HG03432 (cell line): ENCODE data around the gene KIF3C.
"Not testable (repeated sequence)": the region's sequence is repeated elsewhere in the genome, so short reads cannot be mapped to it uniquely, and the experiment has no call there.

Source experiments
- ATAC-seq: cut with Tn5 transposase; IDR thresholded peaks from one replicate; pipeline ENCODE4 v1.9.1; 2021; ENCODE audit warnings: mild to moderate bottlenecking, moderate library complexity; ENCODE audit not compliant: unreplicated experiment

KIF3C gene

GRCh38 chr2:25966531-25967270 is 15.6 kb downstream of the KIF3C start:
- ATAC-seq = no peak

- no peak for ATAC-seq
Measured at GRCh38 chr2:25964891-25965290, 17.4 kb downstream of the KIF3C start.

DNA sequence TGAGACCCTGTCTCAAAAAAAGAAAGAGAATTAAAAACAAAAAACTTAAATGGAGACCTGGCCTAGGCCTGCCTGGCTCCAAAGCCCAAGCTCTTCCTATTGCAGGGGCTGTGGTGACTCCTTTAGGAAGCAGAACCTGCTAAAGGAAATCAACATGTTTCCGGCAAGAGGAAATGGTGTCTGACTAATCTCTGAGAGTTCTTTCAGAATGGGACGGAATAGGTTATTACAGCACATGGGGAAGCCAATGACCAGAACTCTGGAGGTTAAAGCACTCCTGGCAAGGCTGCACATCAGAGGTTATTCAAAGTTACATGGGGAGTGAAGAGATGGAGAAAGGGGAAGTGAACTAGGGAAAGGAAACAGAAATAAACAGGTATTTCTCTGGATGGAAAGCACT is 21.4 kb downstream of the KIF3C start:
- ATAC-seq = no peak

DNA sequence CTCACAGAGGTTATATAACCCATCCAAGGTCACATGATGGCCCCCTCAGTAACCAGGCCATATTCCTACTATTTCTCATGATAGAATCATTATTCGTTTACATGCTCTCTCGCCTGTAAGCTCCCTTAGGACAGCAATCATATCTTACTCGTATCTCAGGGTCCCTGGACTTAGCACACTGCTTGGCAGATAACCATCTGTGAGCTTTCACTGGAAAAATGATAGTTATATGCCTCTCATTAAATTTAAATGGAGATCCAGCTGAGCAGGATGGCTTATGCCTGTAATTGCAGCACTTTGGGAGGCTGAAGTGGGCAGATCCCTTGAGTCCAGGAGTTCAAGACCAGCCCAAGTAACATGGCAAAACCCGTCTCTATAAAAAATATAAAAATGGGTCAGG is 21.9 kb downstream of the KIF3C start:
- no peak for ATAC-seq

- ATAC-seq = not testable (repeated sequence)
Measured at GRCh38 chr2:25958611-25959010, 23.7 kb downstream of the KIF3C start.

DNA sequence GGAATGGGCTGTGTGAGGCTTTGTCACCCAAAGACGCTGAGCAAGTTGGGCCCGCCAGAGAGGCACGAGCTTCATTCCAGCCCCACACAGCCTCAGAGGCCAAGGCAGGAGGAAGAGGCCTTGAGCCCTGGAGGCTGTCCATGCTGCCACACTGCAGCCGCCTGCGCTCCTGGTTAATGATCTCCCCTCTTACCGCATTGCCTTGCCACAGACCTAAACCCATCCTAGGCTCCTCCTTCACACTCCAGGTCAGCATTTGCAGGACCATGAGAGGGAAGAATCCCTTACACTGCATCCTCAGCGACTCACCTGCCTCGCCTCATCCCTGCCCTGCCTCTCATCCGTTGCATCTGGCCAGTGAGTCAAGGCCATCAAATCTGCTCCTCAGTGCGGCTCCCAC is 24.6 kb downstream of the KIF3C start:
- no peak for ATAC-seq

- ATAC-seq = no peak
Measured at GRCh38 chr2:25955869-25956535, 26.3 kb downstream of the KIF3C start.

GRCh38 chr2:25955036-25955435 is 27.3 kb downstream of the KIF3C start:
- no peak for ATAC-seq

GRCh38 chr2:25954199-25954752 is 28.0 kb downstream of the KIF3C start:
- no peak for ATAC-seq

GRCh38 chr2:25951071-25951547 is 31.2 kb downstream of the KIF3C start:
- ATAC-seq = peak; percentile 63

- ATAC-seq = no peak
Measured at GRCh38 chr2:25948437-25948836, 33.9 kb downstream of the KIF3C start.

- ATAC-seq = no peak
Measured at GRCh38 chr2:25941042-25941441, 41.3 kb downstream of the KIF3C start.

DNA sequence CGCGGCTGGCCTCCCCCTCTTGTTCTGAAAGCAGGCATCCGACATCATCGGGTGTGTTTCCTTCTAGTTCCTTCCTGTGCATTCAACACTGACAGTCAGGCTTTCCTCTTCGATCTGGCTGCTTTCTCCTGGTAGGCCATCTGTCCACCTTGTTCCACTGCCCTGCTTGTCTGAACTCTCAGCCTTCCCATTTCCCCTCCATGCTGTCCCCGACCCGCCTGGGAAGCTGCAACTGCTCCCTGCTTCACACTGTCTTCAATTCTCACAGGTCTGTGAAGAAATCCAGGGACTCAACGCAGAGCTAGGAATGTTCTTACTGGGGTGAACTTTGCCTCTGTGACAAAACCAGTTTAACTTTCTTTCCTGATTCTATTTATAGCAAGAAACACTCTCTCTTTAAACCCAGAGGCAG is 43.0 kb downstream of the KIF3C start:
- no peak for ATAC-seq

- no peak for ATAC-seq
Measured at GRCh38 chr2:25938345-25938744, 44.0 kb downstream of the KIF3C start.

- ATAC-seq = no peak
Measured at GRCh38 chr2:25936889-25937545, 45.3 kb downstream of the KIF3C start.

DNA sequence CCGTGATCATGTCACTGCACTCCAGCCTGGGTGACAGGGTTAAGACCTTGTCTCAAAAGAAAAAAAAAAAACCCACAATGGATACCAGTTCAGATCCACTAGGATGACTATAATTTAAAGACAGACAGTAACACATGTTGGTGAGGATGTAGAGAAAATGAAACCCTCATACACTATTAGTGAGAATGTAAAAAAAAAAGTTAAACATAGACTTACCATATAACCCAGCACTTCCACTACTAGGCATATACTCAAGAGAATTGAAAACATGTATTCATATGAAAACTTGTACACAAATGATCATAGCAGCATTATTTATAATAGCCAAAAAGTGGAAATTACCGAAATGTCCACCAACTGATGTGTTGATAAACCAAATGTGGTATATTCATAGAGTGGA is 48.7 kb downstream of the KIF3C start:
- ATAC-seq = no peak

DNA sequence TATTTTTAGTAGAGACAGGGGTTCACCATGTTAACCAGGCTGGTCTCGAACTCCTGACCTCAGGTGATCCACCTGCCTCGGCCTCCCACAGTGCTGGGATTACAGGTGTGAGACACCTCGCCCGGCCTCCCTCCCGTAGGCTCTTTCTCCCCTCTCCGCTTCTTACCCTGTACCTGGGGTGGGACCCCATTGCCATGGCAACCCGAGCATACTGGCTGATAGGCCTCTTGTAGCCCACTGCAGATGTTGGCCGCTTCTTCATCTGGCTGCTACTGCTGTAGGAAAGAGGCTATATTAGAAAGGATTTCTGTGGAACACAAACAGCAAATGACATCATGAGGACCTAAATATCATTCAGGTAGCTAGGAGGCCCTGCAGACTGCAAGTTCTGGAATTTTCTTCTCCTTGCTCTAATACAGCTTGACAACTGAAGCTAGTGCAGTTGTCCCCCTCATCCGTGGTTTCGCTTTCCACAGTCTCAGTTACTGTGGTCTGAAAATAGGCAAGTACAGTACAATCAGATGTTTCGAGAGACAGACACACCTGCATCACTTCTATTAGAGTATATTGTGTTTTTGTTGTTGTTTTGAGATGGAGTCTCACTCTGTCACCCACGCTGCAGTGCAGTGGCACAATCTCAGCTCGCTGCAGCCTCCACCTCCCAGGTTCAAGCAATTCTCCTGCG is 52.4 kb downstream of the KIF3C start:
- no peak for ATAC-seq

DNA sequence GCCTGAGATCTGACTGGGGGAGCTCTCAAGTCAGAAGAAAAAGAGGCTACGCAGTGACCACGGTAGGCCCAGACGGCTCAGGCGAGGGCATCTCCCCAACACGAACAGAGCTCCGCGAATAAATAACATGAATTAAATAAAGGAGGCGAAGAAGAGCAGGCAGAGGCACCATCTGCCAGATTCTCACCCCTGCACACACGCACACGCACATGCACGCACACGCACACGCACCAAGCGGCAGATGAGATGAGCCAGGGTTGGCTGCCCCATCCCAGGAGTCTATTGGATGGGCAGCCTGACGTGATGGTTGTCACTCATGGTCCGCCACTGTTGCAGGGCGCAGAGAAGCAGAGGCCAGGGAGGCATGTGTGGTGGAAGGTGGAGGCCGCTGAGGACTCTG is 53.6 kb downstream of the KIF3C start:
- ATAC-seq = no peak

DNA sequence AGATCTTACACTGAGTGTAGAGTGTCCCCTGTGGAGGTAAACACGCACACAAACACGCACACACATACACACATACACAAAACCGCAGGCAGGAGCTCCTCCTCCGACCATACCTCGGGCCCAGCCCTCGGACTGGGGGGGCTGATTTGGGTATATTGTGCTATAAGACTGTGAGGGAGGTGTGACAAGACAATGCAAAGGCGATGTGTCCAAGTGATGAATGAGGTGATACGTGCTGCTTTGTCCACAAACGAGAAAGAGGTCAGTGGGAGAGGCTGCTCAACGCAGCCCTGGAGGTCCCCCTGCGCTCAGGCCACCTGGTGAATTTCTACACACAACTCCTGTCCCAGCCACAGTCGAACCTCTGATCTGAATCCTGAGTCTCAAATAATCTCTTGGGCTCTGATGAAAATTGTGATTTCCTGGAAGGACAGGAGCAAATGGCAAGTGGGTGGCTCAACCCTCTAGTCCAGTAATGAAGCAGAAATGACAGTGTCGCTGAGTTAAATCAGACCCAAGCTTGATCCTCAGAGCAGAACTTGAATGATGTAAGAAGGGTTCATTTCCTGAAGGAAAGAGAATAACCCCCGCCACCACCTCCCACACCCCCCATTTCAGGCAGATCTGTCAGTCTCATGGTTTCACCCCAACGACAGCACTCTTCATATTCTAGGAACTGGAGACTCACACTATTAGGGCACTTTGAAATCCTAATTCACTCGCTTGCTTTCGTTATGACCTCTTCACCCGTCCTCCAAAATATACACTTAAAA is 55.1 kb downstream of the KIF3C start:
- ATAC-seq = no peak

DNA sequence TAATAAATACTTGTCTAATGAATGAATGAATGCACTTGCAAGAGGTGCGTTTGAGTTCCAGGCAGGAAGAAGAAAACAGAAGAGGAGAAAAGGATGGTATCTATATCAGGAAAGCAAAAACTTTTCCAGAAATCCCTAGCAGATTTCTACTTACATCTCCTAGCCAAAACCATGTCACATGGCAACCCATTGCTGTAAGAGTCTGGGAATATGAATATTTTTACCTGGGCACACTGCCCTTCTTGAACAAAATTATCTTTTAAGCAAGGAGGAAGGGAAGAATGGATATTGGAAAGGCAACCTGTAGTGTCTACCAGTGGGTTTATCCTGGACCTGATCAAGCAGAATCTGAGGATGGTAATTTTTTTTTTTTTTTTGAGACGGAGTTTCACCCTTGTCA is 59.8 kb downstream of the KIF3C start:
- ATAC-seq = no peak
